Midbrain (tissue), 1 donor: ENCODE results near the gene ARMH4.
"Not testable (repeated sequence)": the region's sequence is repeated elsewhere in the genome, so short reads cannot be mapped to it uniquely, and the experiment has no call there.

ENCODE experiments used
- DNase-seq: peaks from one replicate; lab custom pipeline; 2025; lab: John Stamatoyannopoulos, UW

ARMH4 gene

DNA sequence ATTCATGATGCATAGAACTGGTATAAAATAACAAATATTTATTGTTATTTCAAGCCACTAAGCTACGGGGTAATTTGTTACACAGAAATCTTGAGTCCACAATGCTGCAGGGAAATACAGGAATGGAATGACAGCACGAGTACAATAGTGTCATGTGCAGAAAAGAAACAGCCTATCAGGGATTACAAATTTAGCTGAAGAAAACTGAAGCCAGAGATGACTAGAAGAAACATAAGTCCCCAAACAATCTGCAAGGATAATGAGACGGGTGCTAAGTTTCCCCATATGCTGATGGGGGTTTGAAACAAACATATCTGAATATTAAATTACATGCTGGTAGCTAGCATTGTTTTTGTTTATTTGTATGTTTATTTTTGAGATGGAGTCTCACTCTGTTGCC is 8.9 kb downstream of the ARMH4 start:
- no peak for DNase-seq

DNA sequence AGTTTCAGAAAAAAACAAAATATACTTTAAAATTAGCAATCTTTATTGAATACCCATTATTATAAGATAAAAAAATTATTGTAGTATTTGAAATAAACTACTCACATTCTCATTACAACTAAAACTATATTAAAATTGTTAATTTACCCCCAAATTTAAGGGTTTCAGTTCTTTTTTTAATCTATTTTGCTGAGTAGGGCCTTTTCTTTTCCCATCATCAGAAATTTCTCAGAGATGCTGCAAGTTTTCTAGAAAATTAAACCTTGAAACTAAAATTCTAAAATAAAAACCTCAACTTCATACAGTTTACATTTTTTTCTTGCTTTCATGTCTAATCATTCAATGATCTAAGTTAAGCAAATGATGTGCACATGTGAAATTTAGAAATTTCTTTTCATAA is 10.1 kb downstream of the ARMH4 start:
- DNase-seq: no peak

- peak; percentile 10 for DNase-seq
Measured at GRCh38 chr14:58138714-58139482, 13.1 kb downstream of the ARMH4 start.

DNA sequence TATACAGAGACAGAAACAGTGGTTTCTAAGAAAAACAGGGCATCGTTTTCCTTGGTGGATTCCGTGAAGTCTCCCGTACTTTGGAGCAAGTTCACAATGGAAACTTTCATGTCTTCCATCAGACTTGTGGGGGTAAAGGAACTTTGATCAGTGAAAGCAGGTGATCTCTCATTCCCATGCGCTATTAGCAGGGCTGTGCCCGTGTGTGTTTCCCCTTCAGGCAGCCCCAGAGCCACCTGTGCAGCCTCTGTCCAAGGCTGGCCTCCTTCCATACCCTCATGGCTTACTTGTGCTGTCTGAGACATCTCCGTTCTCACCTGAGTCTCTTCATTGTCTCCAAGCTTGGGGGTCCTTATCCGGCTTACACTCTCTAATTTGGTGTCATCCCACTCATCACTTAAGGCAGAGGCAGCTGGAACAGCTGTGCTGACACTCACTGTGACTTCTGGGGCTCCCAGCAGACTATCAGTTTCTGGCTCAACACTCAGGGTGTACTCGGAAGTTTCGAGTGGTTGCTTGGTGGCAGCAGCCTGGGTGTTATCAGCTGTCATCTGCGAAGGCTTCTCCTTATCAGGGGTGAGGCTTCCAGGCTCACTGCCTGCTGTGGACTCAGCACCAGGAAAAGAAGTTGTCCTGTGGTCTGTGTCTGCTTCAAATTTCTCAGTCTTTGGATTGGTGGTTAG is 13.8 kb downstream of the ARMH4 start:
- DNase-seq: no peak

DNA sequence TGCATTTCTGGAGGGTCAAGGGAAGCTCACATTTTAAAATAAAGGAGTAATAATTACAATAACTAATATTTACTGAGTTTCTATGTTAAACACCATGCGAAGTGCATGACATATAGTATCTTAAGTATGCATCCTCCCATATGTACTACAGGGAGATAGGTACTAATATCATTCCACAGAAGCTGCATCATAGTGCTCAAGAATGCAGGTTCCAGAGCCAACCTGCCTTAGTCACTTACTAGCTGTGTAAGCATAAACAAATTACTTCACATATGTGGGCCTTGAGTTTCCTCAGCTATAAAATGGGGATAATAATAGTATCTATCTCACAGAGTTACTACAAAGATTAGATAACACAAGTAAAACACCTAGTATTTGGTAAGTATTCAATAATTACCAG is 18.3 kb downstream of the ARMH4 start:
- no peak for DNase-seq

- no peak for DNase-seq
Measured at GRCh38 chr14:58131386-58131785, 20.6 kb downstream of the ARMH4 start.

GRCh38 chr14:58130116-58130782 is 21.8 kb downstream of the ARMH4 start:
- no peak for DNase-seq

- no peak for DNase-seq
Measured at GRCh38 chr14:58129208-58129607, 22.8 kb downstream of the ARMH4 start.

DNA sequence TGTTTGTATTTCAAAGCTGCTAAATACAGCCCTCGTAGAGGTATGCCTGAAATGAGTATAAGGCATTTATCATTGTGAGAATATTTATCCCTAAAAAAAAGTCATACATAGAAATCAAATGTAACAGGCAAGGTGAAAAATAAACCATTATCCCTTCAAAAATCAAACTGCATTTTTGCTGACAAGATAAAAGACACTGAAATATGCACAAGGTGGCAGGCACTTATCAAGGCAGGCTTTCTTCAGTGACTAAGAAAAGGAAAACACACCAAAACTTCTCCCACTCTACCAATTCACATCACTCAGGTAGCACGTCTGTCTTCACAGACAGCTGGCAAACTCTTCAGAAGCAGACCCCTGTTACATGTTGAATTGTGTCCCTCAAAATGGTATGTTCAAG is 23.6 kb downstream of the ARMH4 start:
- DNase-seq: no peak

- not testable (repeated sequence) for DNase-seq
Measured at GRCh38 chr14:58122546-58122945, 29.5 kb downstream of the ARMH4 start.

DNA sequence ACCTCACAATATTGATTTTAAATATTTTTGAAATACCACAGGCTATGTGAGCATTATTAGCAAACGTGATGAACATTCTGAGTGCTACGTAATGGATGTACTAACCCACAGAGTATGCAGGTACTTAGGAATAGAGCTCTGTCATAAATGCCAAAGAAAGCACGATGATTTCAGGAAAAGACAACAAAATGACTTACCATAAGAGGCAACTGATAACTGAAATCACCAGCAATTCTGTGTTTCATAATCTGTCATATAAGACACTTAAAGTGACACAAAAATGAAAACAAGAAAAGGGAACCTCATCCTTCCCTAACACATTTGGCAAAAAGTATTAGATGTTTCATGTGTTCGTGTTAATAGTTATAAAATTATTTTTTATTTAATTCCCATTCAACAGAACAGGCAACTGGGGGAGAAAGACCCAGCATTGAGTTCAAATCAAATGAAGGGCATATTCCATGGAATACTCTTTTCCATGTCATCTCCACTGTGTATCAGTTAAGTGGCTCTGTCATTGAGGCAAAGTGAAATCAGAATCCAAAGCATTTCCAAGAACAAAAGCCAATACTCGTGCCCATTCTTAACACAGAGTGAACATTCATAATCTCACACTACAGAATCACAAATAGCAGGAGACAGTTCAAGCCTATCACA is 30.4 kb downstream of the ARMH4 start:
- DNase-seq: no peak

DNA sequence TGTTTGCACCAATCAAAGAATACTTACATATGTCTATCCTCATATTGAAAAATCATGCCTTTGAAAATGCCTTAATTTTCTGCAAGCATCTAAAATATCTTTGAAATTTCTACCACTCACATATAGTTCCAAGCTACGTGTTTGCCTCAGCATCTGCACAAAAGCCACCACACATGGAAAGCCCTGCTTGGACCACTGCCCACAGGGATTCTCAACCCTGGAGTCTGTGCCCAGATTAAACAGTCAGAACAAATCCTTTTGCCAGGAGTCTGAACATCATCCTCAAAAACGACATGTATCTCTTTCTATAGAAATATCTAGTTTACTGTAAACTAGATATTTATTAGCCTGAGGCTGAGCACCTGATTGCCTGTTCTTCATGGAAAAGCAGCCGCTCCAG is 32.6 kb downstream of the ARMH4 start:
- DNase-seq: no peak

DNA sequence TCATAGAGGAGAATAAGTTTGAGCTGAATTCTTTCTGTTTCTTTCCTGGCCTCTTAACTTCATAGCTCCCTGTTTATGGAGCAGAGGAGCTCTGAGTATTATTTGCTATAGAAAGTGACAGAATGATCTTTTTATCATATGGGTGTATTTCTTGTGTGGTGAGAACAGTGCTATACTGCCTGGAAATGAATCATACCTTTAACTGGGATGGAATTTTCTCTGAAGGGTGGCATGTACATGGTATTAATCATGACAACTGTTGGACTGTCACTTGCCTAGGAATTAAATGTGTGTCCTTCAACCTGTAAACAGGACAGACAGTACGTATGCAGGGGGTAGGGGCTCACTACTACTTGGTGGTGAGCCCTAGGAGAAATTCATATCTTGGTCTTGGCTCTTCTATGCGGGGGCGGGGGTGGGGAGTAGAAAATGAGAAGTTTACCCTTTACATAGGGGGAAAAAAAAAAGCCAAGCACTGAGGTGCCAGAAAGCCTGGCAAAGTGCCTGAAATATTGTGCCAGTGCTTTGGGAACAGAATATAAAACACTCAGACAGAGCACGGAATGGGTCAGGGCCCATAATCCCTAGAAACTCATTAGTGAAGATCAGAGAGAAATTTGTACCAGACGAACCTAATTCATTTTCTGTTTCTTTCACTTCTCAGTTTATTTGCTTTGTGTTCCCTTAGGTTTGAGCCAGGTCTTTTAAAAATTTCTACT is 33.8 kb downstream of the ARMH4 start:
- DNase-seq: peak; percentile 17

- no peak for DNase-seq
Measured at GRCh38 chr14:58109744-58110143, 42.3 kb downstream of the ARMH4 start.

- DNase-seq: no peak
Measured at GRCh38 chr14:58108717-58109116, 43.3 kb downstream of the ARMH4 start.

DNA sequence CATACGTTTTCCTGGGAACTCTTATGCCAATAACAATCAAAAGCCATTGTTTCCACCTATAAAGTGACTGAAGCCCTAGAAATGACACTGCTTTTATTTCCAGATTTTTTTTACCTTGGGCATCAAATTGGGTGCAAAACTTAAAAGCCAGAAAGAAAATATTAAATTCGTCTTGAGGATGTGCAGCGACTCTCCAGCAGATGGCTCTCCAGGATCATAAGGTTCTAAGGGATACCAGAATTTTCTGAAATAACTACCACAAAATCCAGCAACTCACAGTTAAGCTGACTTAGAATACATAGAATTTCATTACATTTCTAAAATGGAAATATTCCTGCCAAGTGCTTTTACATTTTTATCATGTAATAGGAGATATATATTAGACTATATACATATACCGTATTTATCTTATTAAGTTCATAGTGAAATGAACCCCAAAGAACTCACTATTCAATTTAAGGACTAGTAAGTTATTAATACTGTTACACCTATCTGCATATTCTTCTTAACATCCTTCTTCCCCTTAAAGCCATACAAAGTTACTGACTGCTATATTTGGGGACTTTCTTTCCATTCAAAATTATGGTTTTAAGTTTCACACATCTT is 44.0 kb downstream of the ARMH4 start:
- peak; percentile 78 for DNase-seq

DNA sequence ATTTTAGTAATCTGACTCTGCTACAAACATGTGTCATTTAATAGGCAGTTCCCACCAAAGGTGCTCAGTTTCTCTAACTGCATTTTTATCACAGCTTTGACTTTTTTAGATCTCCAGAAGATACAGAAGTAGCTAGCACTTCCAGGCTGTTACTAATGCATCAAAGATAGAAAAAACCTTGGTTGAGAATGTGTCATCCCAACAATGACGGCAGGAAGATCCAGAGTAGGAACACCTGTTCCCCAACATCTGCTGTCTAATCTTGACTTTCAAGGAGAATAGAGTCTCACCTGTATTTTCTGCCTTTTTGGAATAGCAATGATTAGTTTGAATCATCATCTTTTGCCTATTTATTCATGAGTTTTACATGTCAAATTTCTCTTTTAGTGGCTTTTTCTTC is 45.0 kb downstream of the ARMH4 start:
- no peak for DNase-seq

GRCh38 chr14:58106446-58106845 is 45.6 kb downstream of the ARMH4 start:
- no peak for DNase-seq

- DNase-seq: no peak
Measured at GRCh38 chr14:58104808-58105207, 47.2 kb downstream of the ARMH4 start.

DNA sequence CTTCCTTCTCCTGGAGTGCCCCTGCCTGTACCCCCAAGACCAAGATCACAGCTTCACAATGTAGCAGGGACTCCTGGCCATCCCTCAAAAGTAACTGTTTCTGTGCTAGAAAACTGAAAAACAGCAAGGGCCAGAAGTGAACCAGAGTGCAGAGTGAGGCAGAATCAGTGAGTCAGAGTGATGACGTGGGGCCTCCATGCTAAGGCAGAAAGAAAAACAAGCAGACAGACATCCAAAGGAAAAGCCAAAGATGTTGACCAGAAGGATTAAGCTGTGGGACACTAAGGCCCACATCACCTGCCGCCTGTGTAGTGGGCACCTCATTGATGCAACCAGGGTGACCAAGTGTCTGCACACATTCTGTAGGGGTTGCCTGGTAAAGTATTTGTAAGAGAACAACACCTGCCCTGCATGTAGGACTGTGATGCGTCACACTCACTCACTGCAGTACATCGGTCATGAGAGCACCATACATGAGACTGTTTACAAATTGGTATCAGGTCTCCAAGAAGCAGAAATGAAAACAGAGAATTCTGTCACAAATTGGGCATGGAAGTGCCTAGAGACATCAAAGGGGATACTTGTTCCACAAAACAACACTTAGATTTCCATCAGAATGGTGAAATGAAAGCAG is 51.2 kb downstream of the ARMH4 start:
- DNase-seq: no peak

DNA sequence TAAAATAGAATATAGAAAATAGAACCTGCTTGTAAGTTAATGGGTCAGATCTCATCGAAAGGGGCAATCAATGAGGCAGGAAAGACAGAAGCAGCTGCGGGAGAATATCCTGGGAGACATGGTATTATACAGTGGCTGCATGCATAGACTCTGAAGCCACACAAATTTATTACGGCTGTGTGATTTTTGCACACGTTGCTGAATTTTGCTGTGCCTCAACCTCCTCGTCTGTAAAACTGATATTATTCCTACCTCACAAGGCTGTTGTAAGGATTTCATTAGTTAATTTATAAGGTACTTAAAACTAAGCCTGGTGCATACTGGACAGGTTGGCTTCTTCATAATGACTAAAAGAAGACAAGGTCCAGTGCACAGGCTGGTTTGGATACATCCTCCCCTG is 52.3 kb downstream of the ARMH4 start:
- DNase-seq: no peak
